CD14-positive monocyte (primary cell): Measurements from ENCODE around the gene PVALEF. TPM values are rescaled to one million over a fixed set of nuclear protein-coding genes. Genes with fewer than 3 reads are reported as not detected.

Experiments used
- DNase-seq, 3 donors: peaks; one replicate each; pipeline ENCODE4 v3.0.0-alpha.2; 2011 to 2022
- H2AFZ ChIP-seq: 2 replicates; pipeline ENCODE4 v1.6.0; 2012; ENCODE audit warnings: mild to moderate bottlenecking, low read depth, low read length, inconsistent platforms; ENCODE audit not compliant: insufficient read depth, poor library complexity, severe bottlenecking
- H3K27ac ChIP-seq, 2 donors: 1 replicate in 1 of 2; 2 replicates in 1 of 2; pipeline ENCODE4 v1.5.1; 2012 to 2013; ENCODE audit warnings: low read length in 2 of 2, control low read depth in 1 of 2, inconsistent platforms in 1 of 2, low read depth in 1 of 2, mild to moderate bottlenecking in 1 of 2
- H3K27me3 ChIP-seq, 2 donors: one replicate each; pipeline versions ENCODE4 v1.6.0 to v1.6.1; 2011 to 2013; ENCODE audit warnings: low read length in 2 of 2; ENCODE audit not compliant: control insufficient read depth in 2 of 2, insufficient read depth in 2 of 2
- H3K36me3 ChIP-seq, 2 donors: replicated peaks in 1 of 2; 1 replicate in 1 of 2; 2 replicates in 1 of 2; pipeline versions ENCODE4 v1.5.1 to v1.6.1; 2012 to 2013; ENCODE audit warnings: low read length in 2 of 2, control low read depth in 1 of 2, inconsistent platforms in 1 of 2, mild to moderate bottlenecking in 1 of 2; ENCODE audit not compliant: insufficient read depth in 2 of 2, control insufficient read depth in 1 of 2
- H3K4me1 ChIP-seq, 2 donors: 1 replicate in 1 of 2; 2 replicates in 1 of 2; pipeline versions ENCODE4 v1.5.1 to v1.6.1; 2012 to 2013; ENCODE audit warnings: low read length in 2 of 2, control low read depth in 1 of 2, inconsistent platforms in 1 of 2, mild to moderate bottlenecking in 1 of 2, moderate library complexity in 1 of 2; ENCODE audit not compliant: insufficient read depth in 2 of 2, control insufficient read depth in 1 of 2
- H3K4me2 ChIP-seq: replicated peaks from 2 replicates; pipeline ENCODE3; 2012; ENCODE audit warnings: low read length, moderate library complexity, mild to moderate bottlenecking; ENCODE audit not compliant: poor library complexity, severe bottlenecking; ENCODE audit errors: extremely low read depth
- H3K4me3 ChIP-seq, 3 experiments: fragments of 200-600 bp in 1 of 3; sonication (generic) in 1 of 3; replicated peaks in 1 of 3; 1 replicate in 2 of 3; 2 replicates in 1 of 3; pipeline ENCODE4 v1.5.1; 2011 to 2013; ENCODE audit warnings: low read length in 3 of 3, mild to moderate bottlenecking in 3 of 3, control low read depth in 2 of 3, low read depth in 2 of 3, inconsistent platforms in 1 of 3, moderate library complexity in 1 of 3
- H3K79me2 ChIP-seq: 2 replicates; pipeline ENCODE4 v1.6.0; 2012; ENCODE audit warnings: mild to moderate bottlenecking, control low read depth, inconsistent platforms, low read length, moderate library complexity; ENCODE audit not compliant: insufficient read depth
- H3K9ac ChIP-seq: 2 replicates; pipeline ENCODE4 v1.6.0; 2017; ENCODE audit warnings: low read length, mild to moderate bottlenecking; ENCODE audit not compliant: insufficient read depth, poor library complexity, severe bottlenecking
- H3K9me3 ChIP-seq, 2 donors: replicated peaks in 1 of 2; 1 replicate in 1 of 2; 2 replicates in 1 of 2; pipeline versions ENCODE4 v1.5.1 to v1.6.1; 2012 to 2013; ENCODE audit warnings: low read length in 2 of 2, control low read depth in 1 of 2; ENCODE audit not compliant: control insufficient read depth in 1 of 2, insufficient read depth in 1 of 2
- H4K20me1 ChIP-seq: 2 replicates; pipeline ENCODE4 v1.6.0; 2012; ENCODE audit warnings: mild to moderate bottlenecking, low read length, control low read depth, moderate library complexity; ENCODE audit not compliant: insufficient read depth
- H3K27ac Mint-ChIP-seq, 7 donors: one replicate each; pipeline ENCODE4 v1.8.0; 2020; ENCODE audit warnings: mild to moderate bottlenecking in 7 of 7, mixed read lengths in 7 of 7, moderate library complexity in 6 of 7, inconsistent platforms in 2 of 7
- H3K27me3 Mint-ChIP-seq, 3 donors: one replicate each; pipeline ENCODE4 v1.8.0; 2021 to 2022; ENCODE audit warnings: low read depth in 3 of 3, mild to moderate bottlenecking in 3 of 3, mixed read lengths in 3 of 3, moderate library complexity in 3 of 3, inconsistent platforms in 1 of 3
- H3K36me3 Mint-ChIP-seq, 2 donors: one replicate each; pipeline ENCODE4 v1.8.0; 2020; ENCODE audit warnings: mixed read lengths in 2 of 2, inconsistent platforms in 1 of 2, mild to moderate bottlenecking in 1 of 2
- H3K4me1 Mint-ChIP-seq: one replicate; pipeline ENCODE4 v1.8.0; 2020; ENCODE audit warnings: mild to moderate bottlenecking, mixed read lengths
- H3K4me3 Mint-ChIP-seq, 2 donors: one replicate each; pipeline ENCODE4 v1.8.0; 2020; ENCODE audit warnings: mild to moderate bottlenecking in 2 of 2, mixed read lengths in 2 of 2, moderate library complexity in 1 of 2
- H3K9me3 Mint-ChIP-seq, 7 donors: one replicate each; pipeline ENCODE4 v1.8.0; 2020 to 2022; ENCODE audit warnings: mixed read lengths in 7 of 7, mild to moderate bottlenecking in 6 of 7, moderate library complexity in 6 of 7, inconsistent platforms in 2 of 7
- CTCF ChIP-seq: fragments of 200-600 bp; IDR thresholded peaks from one replicate; pipeline ENCODE4 v1.8.0; 2022; ENCODE audit warnings: antibody characterized with exemption, mild to moderate bottlenecking
- WGBS: methylation state at CpG from one replicate; pipeline ENCODE4 v1.1.5; 2013; ENCODE audit warnings: missing lambda C conversion rate; ENCODE audit not compliant: insufficient coverage; 5-methylcytosine and 5-hydroxymethylcytosine counted together
- intact Hi-C, 2 donors: fragments of 100-400 bp; cut with micrococcal nuclease; formaldehyde crosslinking; loops; one replicate each; pipeline versions ENCODE4 v1.15.0 to v1.15.1; 2023
- polyA plus RNA-seq, 3 donors: library from polyadenylated mRNA; depleted of rRNA in 1 of 3; unstranded in 2 of 3; stranded (reverse) in 1 of 3; fragments of 300-500 nt in 2 of 3; fragments of >200 nt in 1 of 3; fragmentation: Illumina TruSeq in 2 of 3; gene quantifications; 1 replicate in 2 of 3; 2 replicates in 1 of 3; pipeline ENCODE4 v1.2.3, GENCODE V29; 2012 to 2021
- small RNA-seq: library from RNA; depleted of rRNA; stranded (forward); fragments of <200 nt; gene quantifications from one replicate; pipeline ENCODE3, GENCODE V24; 2012; ENCODE audit warnings: low read depth; ENCODE audit not compliant: insufficient read length

PVALEF gene
- polyA plus RNA-seq, 3 donors, result not detected

- H2AFZ ChIP-seq, result no peak overlapping the region
- no peaks in the 10 kb centered on the region for H3K27me3 Mint-ChIP-seq
- no peak overlapping the region for H3K27ac Mint-ChIP-seq
- no peak for TF ChIP-seq CTCF
- no peaks in the 10 kb centered on the region for H3K27me3 ChIP-seq
- H3K27ac ChIP-seq, result no peak overlapping the region
- DNase-seq, result no peak
- H3K9ac ChIP-seq, result no peak overlapping the region
- peaks cover 45% of the 10 kb centered on the region for H4K20me1 ChIP-seq
- H3K36me3 ChIP-seq, result peaks cover 56 to 66% of the 10 kb centered on the region in 2 donors
- WGBS, result 91% methylated on average over 27 of the region's 31 CpGs
- H3K4me2 ChIP-seq, result no peak overlapping the region
- H3K4me1 ChIP-seq, result peaks cover 31 to 35% of the 10 kb centered on the region in 2 donors
- intact Hi-C loops, result no loop called here
- H3K36me3 Mint-ChIP-seq, result peaks cover 34 to 64% of the 10 kb centered on the region in 2 donors
- H3K9me3 Mint-ChIP-seq, result peaks cover 0 to 2% (median 0%) of the 10 kb centered on the region in 7 donors
- no peak overlapping the region for H3K4me3 Mint-ChIP-seq
- H3K4me3 ChIP-seq, result no peak overlapping the region
- no peaks in the 10 kb centered on the region for H3K9me3 ChIP-seq
- peaks cover 39% of the 10 kb centered on the region for H3K4me1 Mint-ChIP-seq
- peaks cover 22% of the 10 kb centered on the region for H3K79me2 ChIP-seq
These were observed 65.9 kb downstream of the PVALEF start for GRCh38 chr17:81231121-81231645.

GRCh38 chr17:81231766-81232581, 66.7 kb downstream of the PVALEF start:
- no peak overlapping the region for H3K27ac ChIP-seq
- 97% methylated on average over 38 of the region's 43 CpGs for WGBS
- intact Hi-C loops, result no loop called here
- peaks cover 31 to 38% of the 10 kb centered on the region in 2 donors for H3K4me1 ChIP-seq
- no peak for TF ChIP-seq CTCF
- H3K36me3 Mint-ChIP-seq, result peaks cover 35 to 71% of the 10 kb centered on the region in 2 donors
- peaks cover 61 to 74% of the 10 kb centered on the region in 2 donors for H3K36me3 ChIP-seq
- no peaks in the 10 kb centered on the region for H3K27me3 ChIP-seq
- no peak for DNase-seq
- H3K4me2 ChIP-seq, result no peak overlapping the region
- no peak overlapping the region for H3K4me3 Mint-ChIP-seq
- H4K20me1 ChIP-seq, result peaks cover 53% of the 10 kb centered on the region
- no peak overlapping the region for H3K4me3 ChIP-seq
- no peak overlapping the region for H3K9ac ChIP-seq
- peaks cover 30% of the 10 kb centered on the region for H3K79me2 ChIP-seq
- H3K27me3 Mint-ChIP-seq, result no peaks in the 10 kb centered on the region
- H3K9me3 ChIP-seq, result no peaks in the 10 kb centered on the region
- H3K4me1 Mint-ChIP-seq, result peaks cover 40% of the 10 kb centered on the region
- peak overlapping the region in 1 of 7 donors; percentile 69 for H3K27ac Mint-ChIP-seq
- no peak overlapping the region for H2AFZ ChIP-seq
- H3K9me3 Mint-ChIP-seq, result peaks cover 0 to 2% (median 0%) of the 10 kb centered on the region in 7 donors

Small RNA genes within 50 kb of the gene (small RNA-seq; reads per million reads assigned to genes)
- gene MIR1250, result 1.2 reads per million
- gene MIR3065, result 240 reads per million, percentile 98 among the genes with 10 or more reads in this experiment
- not detected for gene MIR657

Other genes starting within 250 kb of the PVALEF start
- gene CHMP6, start 173.7 kb upstream of the PVALEF start, polyA plus RNA-seq, result 10 to 100 TPM; 20.3 to 44.8 (median 44.1) TPM
- 10 to 100 TPM in 2 of 3 donors, 1 to 10 TPM in 1; 8.6 to 17.0 (median 11.2) TPM for gene BAIAP2, start 130.4 kb upstream of the PVALEF start, polyA plus RNA-seq
- gene AATK, start 714 bp downstream of the PVALEF start, polyA plus RNA-seq, result 10 to 100 TPM in 1 of 3 donors, 1 to 10 TPM in 1, under 1 TPM in 1; 0.93 to 15.3 (median 2.0) TPM
- gene CEP131, start 57.5 kb downstream of the PVALEF start, polyA plus RNA-seq, result 1 to 10 TPM in 2 of 3 donors, under 1 TPM in 1; 0.69 to 9.7 (median 1.0) TPM
- 100 to 1,000 TPM in 1 of 3 donors, 1 to 10 TPM in 2; 3.4 to 136 (median 4.5) TPM for gene TEPSIN, start 73.5 kb downstream of the PVALEF start, polyA plus RNA-seq
- 10 to 100 TPM; 27.0 to 61.3 (median 41.0) TPM for gene NDUFAF8, start 73.8 kb downstream of the PVALEF start, polyA plus RNA-seq
- 10 to 100 TPM; 50.8 to 76.1 (median 68.4) TPM for gene SLC38A10, start 129.8 kb downstream of the PVALEF start, polyA plus RNA-seq
- gene BAHCC1, start 229.9 kb downstream of the PVALEF start, polyA plus RNA-seq, result 1 to 10 TPM in 1 of 3 donors, under 1 TPM in 2; 0.11 to 8.8 (median 0.27) TPM